Transverse colon (tissue), 3 donors: ENCODE data around the gene SUMO2.

Experiments used
- EP300 ChIP-seq: sonication (generic); formaldehyde crosslinking; IDR thresholded peaks from one replicate; pipeline ENCODE4 v1.6.1; 2017; ENCODE audit warnings: antibody characterized with exemption, low read depth
- POLR2A ChIP-seq: fragments of 450-650 bp; IDR thresholded peaks from one replicate; pipeline ENCODE4 v1.6.1; 2016; ENCODE audit warnings: antibody characterized with exemption, mild to moderate bottlenecking, moderate library complexity
- TF ChIP-seq, protein P1 (sequence below), 5 experiments: fragments of 200-600 bp in 3 of 5; fragments of 450-650 bp in 2 of 5; sonication (generic) in 3 of 5; IDR thresholded peaks; 1 replicate in 2 of 5; 2 replicates in 3 of 5; pipeline ENCODE4 v1.5.1; 2016 to 2017; ENCODE audit warnings: antibody characterized with exemption in 5 of 5, inconsistent platforms in 3 of 5, mild to moderate bottlenecking in 2 of 5, moderate library complexity in 1 of 5

DNA sequence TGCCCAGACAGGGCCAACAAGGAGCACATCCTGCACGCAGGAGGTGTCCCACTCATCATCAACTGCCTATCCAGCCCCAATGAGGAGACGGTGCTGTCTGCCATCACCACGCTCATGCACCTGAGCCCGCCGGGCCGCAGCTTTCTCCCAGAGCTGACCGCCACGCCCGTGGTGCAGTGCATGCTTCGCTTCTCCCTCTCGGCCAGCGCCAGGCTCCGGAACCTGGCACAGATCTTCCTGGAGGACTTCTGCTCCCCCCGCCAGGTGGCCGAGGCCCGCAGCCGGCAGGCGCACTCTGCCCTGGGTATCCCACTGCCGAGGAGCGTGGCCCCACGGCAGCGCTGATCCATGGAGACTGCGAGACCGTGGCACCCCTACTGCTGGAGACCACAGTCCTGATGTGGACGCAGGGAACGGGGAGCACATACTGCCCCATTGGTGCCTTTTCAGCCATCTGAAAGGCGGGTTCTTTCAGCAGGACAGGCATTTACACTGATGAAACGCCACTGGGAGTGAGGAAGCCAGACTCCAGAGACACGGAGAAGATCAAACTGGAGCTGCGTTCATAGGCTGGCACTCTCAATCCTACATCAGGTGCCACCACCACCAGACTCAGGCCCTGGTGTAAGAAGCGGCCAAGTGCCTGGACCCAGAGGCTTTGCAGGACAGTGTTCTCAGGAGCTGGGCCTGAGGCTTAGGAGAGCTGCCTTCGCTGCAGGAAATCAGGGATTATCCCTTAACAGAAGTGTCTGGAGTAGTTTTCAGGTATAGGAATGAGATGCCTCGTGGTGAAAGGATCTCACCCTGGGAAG, 53.9 kb downstream of the SUMO2 start:
- TF ChIP-seq, protein P1, sequence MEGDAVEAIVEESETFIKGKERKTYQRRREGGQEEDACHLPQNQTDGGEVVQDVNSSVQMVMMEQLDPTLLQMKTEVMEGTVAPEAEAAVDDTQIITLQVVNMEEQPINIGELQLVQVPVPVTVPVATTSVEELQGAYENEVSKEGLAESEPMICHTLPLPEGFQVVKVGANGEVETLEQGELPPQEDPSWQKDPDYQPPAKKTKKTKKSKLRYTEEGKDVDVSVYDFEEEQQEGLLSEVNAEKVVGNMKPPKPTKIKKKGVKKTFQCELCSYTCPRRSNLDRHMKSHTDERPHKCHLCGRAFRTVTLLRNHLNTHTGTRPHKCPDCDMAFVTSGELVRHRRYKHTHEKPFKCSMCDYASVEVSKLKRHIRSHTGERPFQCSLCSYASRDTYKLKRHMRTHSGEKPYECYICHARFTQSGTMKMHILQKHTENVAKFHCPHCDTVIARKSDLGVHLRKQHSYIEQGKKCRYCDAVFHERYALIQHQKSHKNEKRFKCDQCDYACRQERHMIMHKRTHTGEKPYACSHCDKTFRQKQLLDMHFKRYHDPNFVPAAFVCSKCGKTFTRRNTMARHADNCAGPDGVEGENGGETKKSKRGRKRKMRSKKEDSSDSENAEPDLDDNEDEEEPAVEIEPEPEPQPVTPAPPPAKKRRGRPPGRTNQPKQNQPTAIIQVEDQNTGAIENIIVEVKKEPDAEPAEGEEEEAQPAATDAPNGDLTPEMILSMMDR (IDR thresholded peaks at IDR 0.05), result no peak
- TF ChIP-seq EP300 (no peak), POLR2A (no peak)
